Parathyroid adenoma (tissue), 2 donors: Measurements from ENCODE around the gene EMILIN1.

ENCODE experiments used
- H2AFZ ChIP-seq: fragments of 300-600 bp; sonication (generic); one replicate; pipeline ENCODE4 v1.7.0; 2017; ENCODE audit warnings: antibody characterized with exemption, mild to moderate bottlenecking
- H3K27ac ChIP-seq: fragments of 300-600 bp; sonication (generic); one replicate; pipeline ENCODE4 v1.7.0; 2017
- H3K27me3 ChIP-seq: fragments of 300-600 bp; sonication (generic); one replicate; pipeline ENCODE4 v1.7.0; 2017; ENCODE audit warnings: low read length; ENCODE audit not compliant: control insufficient read depth, insufficient read depth
- H3K36me3 ChIP-seq: fragments of 300-600 bp; sonication (generic); one replicate; pipeline ENCODE4 v1.7.0; 2017; ENCODE audit warnings: low read length; ENCODE audit not compliant: control insufficient read depth, insufficient read depth
- H3K4me1 ChIP-seq: fragments of 300-600 bp; sonication (generic); one replicate; pipeline ENCODE4 v1.7.0; 2017; ENCODE audit warnings: control low read depth
- H3K4me2 ChIP-seq: fragments of 300-600 bp; sonication (generic); one replicate; pipeline ENCODE4 v1.7.0; 2017; ENCODE audit warnings: low read length
- H3K4me3 ChIP-seq: fragments of 300-600 bp; sonication (generic); one replicate; pipeline ENCODE4 v1.7.0; 2017; ENCODE audit warnings: low read depth, low read length
- H3K79me2 ChIP-seq: fragments of 300-600 bp; sonication (generic); one replicate; pipeline ENCODE4 v1.7.0; 2017; ENCODE audit warnings: control low read depth
- H3K9ac ChIP-seq: fragments of 300-600 bp; sonication (generic); one replicate; pipeline ENCODE4 v1.7.0; 2017; ENCODE audit warnings: mild to moderate bottlenecking
- H3K9me3 ChIP-seq: fragments of 300-600 bp; sonication (generic); one replicate; pipeline ENCODE4 v1.7.0; 2017; ENCODE audit warnings: low read length; ENCODE audit not compliant: control insufficient read depth
- CTCF ChIP-seq: fragments of 300-600 bp; sonication (generic); IDR thresholded peaks from one replicate; pipeline ENCODE4 v1.7.0; 2017; ENCODE audit warnings: antibody characterized with exemption, mild to moderate bottlenecking
- donor health status: primary hyperparathyroidism.

Gene EMILIN1

GRCh38 chr2:27096748-27097297 is 18.4 kb downstream of the EMILIN1 start:
- peaks cover 24% of the 10 kb centered on the region for H3K4me1 ChIP-seq
- H3K79me2 ChIP-seq = no peaks in the 10 kb centered on the region
- H3K4me3 ChIP-seq = no peak overlapping the region
- H3K27ac ChIP-seq = no peak overlapping the region
- no peak overlapping the region for H2AFZ ChIP-seq
- no peak overlapping the region for H3K9ac ChIP-seq
- H3K27me3 ChIP-seq = no peaks in the 10 kb centered on the region
- H3K4me2 ChIP-seq = no peak overlapping the region
- H3K36me3 ChIP-seq = no peaks in the 10 kb centered on the region
- no peak for TF ChIP-seq CTCF
- no peaks in the 10 kb centered on the region for H3K9me3 ChIP-seq

GRCh38 chr2:27097341-27097740 is 18.9 kb downstream of the EMILIN1 start:
- no peaks in the 10 kb centered on the region for H3K36me3 ChIP-seq
- no peak overlapping the region for H2AFZ ChIP-seq
- no peak overlapping the region for H3K27ac ChIP-seq
- H3K4me1 ChIP-seq = peaks cover 21% of the 10 kb centered on the region
- H3K9me3 ChIP-seq = no peaks in the 10 kb centered on the region
- H3K27me3 ChIP-seq = no peaks in the 10 kb centered on the region
- H3K79me2 ChIP-seq = no peaks in the 10 kb centered on the region
- H3K4me3 ChIP-seq = no peak overlapping the region
- H3K4me2 ChIP-seq = no peak overlapping the region
- TF ChIP-seq CTCF = no peak
- no peak overlapping the region for H3K9ac ChIP-seq

GRCh38 chr2:27099334-27099955 is 21.0 kb downstream of the EMILIN1 start:
- no peak overlapping the region for H3K9ac ChIP-seq
- no peaks in the 10 kb centered on the region for H3K27me3 ChIP-seq
- H3K4me2 ChIP-seq = no peak overlapping the region
- no peak overlapping the region for H3K4me3 ChIP-seq
- H3K36me3 ChIP-seq = no peaks in the 10 kb centered on the region
- H3K4me1 ChIP-seq = peaks cover 7% of the 10 kb centered on the region
- H3K79me2 ChIP-seq = no peaks in the 10 kb centered on the region
- no peak for TF ChIP-seq CTCF
- no peak overlapping the region for H2AFZ ChIP-seq
- H3K27ac ChIP-seq = no peak overlapping the region
- H3K9me3 ChIP-seq = no peaks in the 10 kb centered on the region

GRCh38 chr2:27100036-27100435 is 21.6 kb downstream of the EMILIN1 start:
- no peak for TF ChIP-seq CTCF

GRCh38 chr2:27102329-27102728 is 23.9 kb downstream of the EMILIN1 start:
- no peak overlapping the region for H3K9ac ChIP-seq
- H3K27me3 ChIP-seq = no peaks in the 10 kb centered on the region
- no peaks in the 10 kb centered on the region for H3K9me3 ChIP-seq
- H3K36me3 ChIP-seq = no peaks in the 10 kb centered on the region
- H2AFZ ChIP-seq = no peak overlapping the region
- no peak overlapping the region for H3K27ac ChIP-seq
- H3K4me1 ChIP-seq = no peaks in the 10 kb centered on the region
- TF ChIP-seq CTCF = no peak
- no peak overlapping the region for H3K4me2 ChIP-seq
- no peak overlapping the region for H3K4me3 ChIP-seq
- no peaks in the 10 kb centered on the region for H3K79me2 ChIP-seq

More at GRCh38 chr2:27100036-27100435, 21.6 kb downstream of the EMILIN1 start:
- Histone ChIP-seq H2AFZ (no peak overlapping the region), H3K4me2 (no peak overlapping the region), H3K9me3 (no peaks in the 10 kb centered on the region), H3K27me3 (no peaks in the 10 kb centered on the region), H3K36me3 (no peaks in the 10 kb centered on the region), H3K4me1 (peaks cover 7% of the 10 kb centered on the region), H3K79me2 (no peaks in the 10 kb centered on the region), H3K27ac (no peak overlapping the region), H3K4me3 (no peak overlapping the region), H3K9ac (no peak overlapping the region)
